ENCODE measurements around the gene ITGA5. TPM values are rescaled to one million over a fixed set of nuclear protein-coding genes. Genes with fewer than 3 reads are reported as not detected.

ITGA5 gene
- total and polyA plus RNA-seq, 2 of the 13 experiments (the other 11 are each of a cell fraction or from before 2014, with no cell fraction given): 0.20 to 0.40 TPM

GRCh38 chr12:54387114-54387467 lies 32.0 kb downstream of the ITGA5 start:
- Histone ChIP-seq H3K27ac (ENCODE audit: extremely low read length, insufficient read depth, low read length) (no peak overlapping the region), H3K27me3 (ENCODE audit: control insufficient read depth in 1 of 2, insufficient read depth in 2 of 2, low read length in 2 of 2) (peaks cover 2 to 7% of the 10 kb centered on the region in 2 experiments; a peak in 4 of 5 replicates), H2AFZ (ENCODE audit: low read length) (no peak overlapping the region), H3K36me3 (replicated peaks in 1 of 2; ENCODE audit: control insufficient read depth in 1 of 2, insufficient read depth in 2 of 2, low read length in 2 of 2) (no peaks in the 10 kb centered on the region), H3K4me2 (ENCODE audit: low read depth, low read length) (no peak overlapping the region), H3K9me3 (ENCODE audit: low read length) (no peaks in the 10 kb centered on the region), H3K4me3 (replicated peaks in 1 of 3; ENCODE audit: insufficient read depth in 1 of 3, low read depth in 2 of 3, low read length in 3 of 3) (no peak overlapping the region), H3K4me1 (ENCODE audit: insufficient read depth, low read length) (peaks cover 33% of the 10 kb centered on the region), H4K20me1 (ENCODE audit: insufficient read depth, low read length) (no peaks in the 10 kb centered on the region), H3K79me2 (ENCODE audit: insufficient read depth, low read length) (no peaks in the 10 kb centered on the region), H3K9ac (ENCODE audit: insufficient read depth, low read depth, low read length) (no peak overlapping the region)
- no TSS peak for BruUV-seq (replicated peaks)
- FAIRE-seq (no peak), DNase-seq (ENCODE audit: low spot score) (no peak), ATAC-seq (no peak)
- intact Hi-C loops (cut with micrococcal nuclease; ENCODE audit: unreplicated experiment) (no loop called here), in situ Hi-C loops (cut with HindIII; ENCODE audit: extremely low pct_ligation_motif_present, low pct_unique_long_range_greater_than_20kb) (no loop called here)
- WGBS (ENCODE audit: low lambda C conversion rate): 76% methylated on average over 3 of the region's 3 CpGs
- CTCF ChIA-PET (ENCODE audit: low intra/inter-chr PET ratio, low total read pairs): no interaction called here
- POLR2A ChIA-PET: no interaction called here
- no peak for TF ChIP-seq JUND (CRISPR knock-in tag; IDR thresholded peaks at IDR 0.05)
- TF ChIP-seq PBX3 (CRISPR knock-in tag; IDR thresholded peaks at IDR 0.05; ENCODE audit: borderline replicate concordance): no peak
- TF ChIP-seq CENPX (CRISPR knock-in tag; IDR thresholded peaks at IDR 0.05): no peak
- no peak for TF ChIP-seq ZNF574 (CRISPR knock-in tag; IDR thresholded peaks at IDR 0.05)
- no peak for TF ChIP-seq MTERF4 (CRISPR knock-in tag; IDR thresholded peaks at IDR 0.05)
- TF ChIP-seq ZNF773 (CRISPR knock-in tag; IDR thresholded peaks at IDR 0.05; ENCODE audit: borderline replicate concordance): no peak
- TF ChIP-seq MLX (CRISPR knock-in tag; IDR thresholded peaks at IDR 0.05): no peak
- no peak for TF ChIP-seq ZBTB4 (CRISPR knock-in tag; IDR thresholded peaks at IDR 0.05; ENCODE audit: borderline replicate concordance)
- no peak for TF ChIP-seq HOMEZ (CRISPR knock-in tag; IDR thresholded peaks at IDR 0.05; ENCODE audit: low read depth)
- no peak for TF ChIP-seq ZNF670 (CRISPR knock-in tag; IDR thresholded peaks at IDR 0.05; ENCODE audit: borderline replicate concordance)
- no peak for TF ChIP-seq DRAP1 (CRISPR knock-in tag; IDR thresholded peaks at IDR 0.05)
- no peak for TF ChIP-seq ZFY (CRISPR knock-in tag; IDR thresholded peaks at IDR 0.05)
- TF ChIP-seq JUN (CRISPR knock-in tag; IDR thresholded peaks at IDR 0.05): no peak
- TF ChIP-seq ZFP90 (CRISPR knock-in tag; IDR thresholded peaks at IDR 0.05; ENCODE audit: borderline replicate concordance): no peak
